ENCODE results near the gene ESRRG.

Gene ESRRG

GRCh38 chr1:216535059-216535458 is 188.2 kb downstream of the ESRRG start:
- H3K27ac ChIP-seq (ENCODE audit: low read length): no peak overlapping the region
- peaks cover 30% of the 10 kb centered on the region for H3K4me1 ChIP-seq (ENCODE audit: low read length)
- H3K27me3 ChIP-seq (replicated peaks; ENCODE audit: insufficient read depth, low read length): no peaks in the 10 kb centered on the region
- TF ChIP-seq CTCF (IDR thresholded peaks at IDR 0.05; ENCODE audit: low read length): no peak
- no peak for TF ChIP-seq EZH2 (optimal IDR thresholded peaks at IDR 0.05; ENCODE audit: low read depth, low read length)
- TF ChIP-seq EZH2phosphoT487 (IDR thresholded peaks at IDR 0.05; ENCODE audit: low read length): no peak
- H2AFZ ChIP-seq (ENCODE audit: low read length): no peak overlapping the region
- no peaks in the 10 kb centered on the region for H3K9me2 ChIP-seq (replicated peaks; ENCODE audit: insufficient read depth, low read length)
- H3F3A ChIP-seq (ENCODE audit: insufficient read depth, low read length): no peaks in the 10 kb centered on the region
- DNase-seq: no peak
- no peaks in the 10 kb centered on the region for H3K36me3 ChIP-seq (replicated peaks; ENCODE audit: insufficient read depth, low read length)
- H3K4me2 ChIP-seq (ENCODE audit: low read depth, low read length): no peak overlapping the region
- H3K9ac ChIP-seq (ENCODE audit: low read length): no peak overlapping the region
- H3K79me2 ChIP-seq (ENCODE audit: low read length): no peaks in the 10 kb centered on the region
- H3K9me3 ChIP-seq (replicated peaks; ENCODE audit: insufficient read depth, low read length): no peaks in the 10 kb centered on the region
- no peaks in the 10 kb centered on the region for H4K20me1 ChIP-seq (ENCODE audit: insufficient read depth, low read length)
- H3K4me3 ChIP-seq (ENCODE audit: low read length): no peak overlapping the region

- Histone ChIP-seq H3K79me2 (ENCODE audit: low read length) (no peaks in the 10 kb centered on the region), H3K27ac (ENCODE audit: low read length) (no peak overlapping the region), H3K9me3 (replicated peaks; ENCODE audit: insufficient read depth, low read length) (no peaks in the 10 kb centered on the region), H3K36me3 (replicated peaks; ENCODE audit: insufficient read depth, low read length) (no peaks in the 10 kb centered on the region), H2AFZ (ENCODE audit: low read length) (no peak overlapping the region), H3K4me3 (ENCODE audit: low read length) (no peak overlapping the region), H3K4me1 (ENCODE audit: low read length) (peaks cover 36% of the 10 kb centered on the region), H3K9ac (ENCODE audit: low read length) (no peak overlapping the region), H3F3A (ENCODE audit: insufficient read depth, low read length) (peaks cover 4% of the 10 kb centered on the region), H4K20me1 (ENCODE audit: insufficient read depth, low read length) (no peaks in the 10 kb centered on the region), H3K9me2 (replicated peaks; ENCODE audit: insufficient read depth, low read length) (no peaks in the 10 kb centered on the region), H3K27me3 (replicated peaks; ENCODE audit: insufficient read depth, low read length) (no peaks in the 10 kb centered on the region), H3K4me2 (ENCODE audit: low read depth, low read length) (peak overlapping the region; percentile 13; the same call in 1 of the 2 replicates)
- no peak for DNase-seq
- TF ChIP-seq EZH2phosphoT487 (IDR thresholded peaks at IDR 0.05; ENCODE audit: low read length) (no peak), EZH2 (optimal IDR thresholded peaks at IDR 0.05; ENCODE audit: low read depth, low read length) (no peak), CTCF (IDR thresholded peaks at IDR 0.05; ENCODE audit: low read length) (no peak)
Observed at GRCh38 chr1:216533776-216534175, 189.5 kb downstream of the ESRRG start.

GRCh38 chr1:216532251-216532798 is 190.9 kb downstream of the ESRRG start:
- DNase-seq: no peak
- peaks cover 12% of the 10 kb centered on the region for H3F3A ChIP-seq (ENCODE audit: insufficient read depth, low read length)

More at GRCh38 chr1:216532251-216532798, 190.9 kb downstream of the ESRRG start:
- no peaks in the 10 kb centered on the region for H4K20me1 ChIP-seq (ENCODE audit: insufficient read depth, low read length)
- H3K9ac ChIP-seq (ENCODE audit: low read length): no peak overlapping the region
- no peaks in the 10 kb centered on the region for H3K9me2 ChIP-seq (replicated peaks; ENCODE audit: insufficient read depth, low read length)
- no peak overlapping the region for H2AFZ ChIP-seq (ENCODE audit: low read length)
- no peaks in the 10 kb centered on the region for H3K9me3 ChIP-seq (replicated peaks; ENCODE audit: insufficient read depth, low read length)
- H3K36me3 ChIP-seq (replicated peaks; ENCODE audit: insufficient read depth, low read length): no peaks in the 10 kb centered on the region
- H3K4me1 ChIP-seq (ENCODE audit: low read length): peaks cover 50% of the 10 kb centered on the region
- H3K27ac ChIP-seq (ENCODE audit: low read length): no peak overlapping the region
- H3K4me2 ChIP-seq (ENCODE audit: low read depth, low read length): no peak overlapping the region
- no peaks in the 10 kb centered on the region for H3K79me2 ChIP-seq (ENCODE audit: low read length)
- TF ChIP-seq CTCF (IDR thresholded peaks at IDR 0.05; ENCODE audit: low read length): no peak
- no peak for TF ChIP-seq EZH2phosphoT487 (IDR thresholded peaks at IDR 0.05; ENCODE audit: low read length)
- TF ChIP-seq EZH2 (optimal IDR thresholded peaks at IDR 0.05; ENCODE audit: low read depth, low read length): no peak
- H3K27me3 ChIP-seq (replicated peaks; ENCODE audit: insufficient read depth, low read length): no peaks in the 10 kb centered on the region
- no peak overlapping the region for H3K4me3 ChIP-seq (ENCODE audit: low read length)

All from MM.1S (cell line).